OCI-M1 (cell line): Measurements from ENCODE around the gene ZDHHC14.
A peak's percentile ranks its signal among the peaks of the same experiment; 100 is the strongest.

Experiments
- DNase-seq: peaks from one replicate; lab custom pipeline; 2025; lab: John Stamatoyannopoulos, UW

ZDHHC14 gene

DNA sequence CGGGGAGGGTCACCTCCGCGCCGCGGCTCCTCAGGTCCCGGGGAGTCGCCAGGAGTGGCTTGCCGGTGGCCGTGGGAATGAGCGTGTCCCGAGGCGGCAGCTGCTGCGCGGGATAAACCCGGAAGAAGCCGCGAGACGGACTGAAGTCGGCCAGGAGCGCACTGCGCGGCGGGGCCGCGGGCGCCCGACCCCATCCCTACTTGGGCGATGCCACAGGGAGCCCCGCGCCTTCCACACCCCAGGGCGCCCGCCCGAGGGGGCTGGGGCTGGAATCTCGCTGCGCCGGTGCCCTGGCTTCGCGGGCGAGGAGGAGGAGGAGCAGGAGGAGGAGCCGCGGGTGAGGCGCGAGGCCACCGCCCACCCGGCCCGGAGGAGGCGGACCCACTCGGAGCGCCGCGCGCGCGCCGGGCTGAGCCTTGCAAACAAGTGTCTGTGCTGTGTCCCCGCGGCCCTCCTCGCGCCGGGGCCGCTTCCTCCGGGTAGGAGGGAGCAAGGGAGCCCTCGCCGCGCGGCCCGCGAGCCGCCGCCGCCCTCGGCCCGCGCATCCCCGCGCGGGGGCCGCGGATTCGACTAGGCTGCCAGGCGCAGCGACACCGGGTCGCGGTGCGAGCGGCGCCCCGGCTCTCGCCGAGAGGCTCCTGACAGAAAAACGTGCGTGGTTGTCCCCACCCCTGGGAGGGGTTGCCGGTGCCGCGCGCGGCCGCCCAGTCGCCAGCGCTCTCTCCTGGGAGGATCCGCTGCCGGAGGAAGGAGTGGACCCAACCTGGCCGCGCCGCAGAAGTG is at the start of gene ZDHHC14:
TSS of gene ZDHHC14 (plus strand) at position 412 of the 783 bp plus-strand sequence.
- peak; percentile 88 for DNase-seq

DNA sequence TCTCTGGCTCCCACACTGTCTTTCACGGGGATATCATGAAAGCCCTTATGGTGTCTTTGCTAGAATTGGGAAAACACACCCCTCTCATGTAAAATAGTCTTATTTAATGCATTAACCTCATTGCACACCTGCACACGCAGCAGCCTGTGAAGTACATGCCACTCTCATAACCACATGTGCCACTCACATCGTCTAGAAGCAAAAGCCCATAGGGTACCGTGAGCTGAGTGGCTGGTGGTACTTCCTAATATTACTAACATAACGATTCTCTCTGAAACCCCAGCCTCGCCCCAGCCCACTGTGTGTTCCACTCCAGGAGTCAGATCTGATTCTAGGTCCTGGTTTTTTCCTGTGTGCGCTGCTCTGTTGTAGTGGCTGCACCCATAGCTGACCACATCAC is 48.2 kb upstream of the ZDHHC14 start:
- DNase-seq, result no peak

DNA sequence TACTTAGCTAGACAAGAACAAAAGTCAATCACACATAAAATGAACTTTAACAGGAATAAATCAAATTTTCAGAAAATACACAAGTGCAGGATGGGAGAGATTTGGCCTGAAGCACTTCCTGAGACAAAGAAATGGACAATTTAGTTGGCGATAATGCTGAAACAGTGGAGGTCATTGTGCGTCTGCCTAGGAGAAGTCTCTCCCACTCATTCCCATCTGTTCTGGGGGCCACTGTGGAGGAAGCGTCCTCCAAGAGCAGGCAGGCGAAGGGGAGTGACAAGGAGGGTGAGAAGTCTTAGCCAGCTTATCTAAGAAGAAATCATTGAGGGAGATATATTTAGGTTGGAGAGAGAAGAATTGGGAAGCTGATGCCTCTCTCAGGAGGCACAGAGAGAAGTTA is 47.5 kb upstream of the ZDHHC14 start:
- no peak for DNase-seq

DNA sequence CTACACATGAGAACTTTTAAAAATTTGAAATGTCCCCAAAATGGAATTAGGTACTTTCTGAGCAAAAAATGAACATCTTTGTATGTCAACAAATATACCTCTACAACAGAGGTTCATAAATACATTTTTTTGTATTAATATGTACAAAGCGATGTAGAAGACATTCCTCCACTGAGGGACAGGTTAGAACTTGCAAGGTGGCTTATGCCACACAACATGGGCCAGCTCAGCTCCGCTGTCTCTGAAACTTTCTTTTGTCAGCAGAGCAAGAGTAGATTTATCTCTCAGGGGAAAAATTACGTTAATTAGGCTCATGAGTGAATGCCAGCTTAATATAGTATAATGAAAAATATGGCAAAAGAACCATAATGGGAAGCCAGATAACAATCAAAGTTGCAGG is 47.0 kb upstream of the ZDHHC14 start:
- no peak for DNase-seq

DNA sequence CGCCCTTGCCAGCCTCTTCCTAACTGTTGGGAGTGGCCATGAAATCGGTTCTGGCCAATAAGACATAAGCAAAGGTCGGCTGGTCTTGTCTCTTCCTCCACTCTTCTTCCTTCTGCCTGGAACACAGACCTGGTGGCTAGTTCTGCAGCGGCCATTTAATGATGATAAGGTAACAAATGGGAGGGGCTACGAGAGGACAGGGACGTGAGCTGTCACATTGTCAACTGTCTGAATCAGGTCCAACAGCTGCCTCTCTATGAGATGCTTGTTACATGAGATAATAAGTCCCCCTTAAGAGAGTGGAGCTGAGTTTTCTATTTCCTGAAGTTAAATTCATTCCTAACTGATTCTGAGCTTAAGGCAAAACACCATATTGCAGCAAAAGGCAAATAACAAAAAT is 45.2 kb upstream of the ZDHHC14 start:
- peak; percentile 61 for DNase-seq

DNA sequence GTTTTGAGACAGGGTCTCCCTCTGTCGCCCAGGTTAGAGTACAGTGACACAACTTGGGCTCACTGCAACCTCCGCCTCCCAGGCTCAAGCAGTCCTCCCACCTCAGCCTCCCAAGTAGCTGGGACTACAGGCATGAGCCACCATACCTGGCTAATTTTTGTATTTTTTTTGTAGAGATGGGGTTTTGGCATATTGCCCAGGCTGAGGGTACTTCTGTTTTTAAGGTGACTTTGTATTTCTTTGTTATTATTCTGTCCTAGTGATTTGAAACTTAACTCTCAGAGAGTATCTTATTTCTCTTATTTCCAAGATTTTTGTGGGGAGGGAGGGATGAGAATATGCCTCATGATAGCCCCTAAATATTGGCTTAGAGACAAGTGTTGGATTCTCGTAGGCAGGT is 43.7 kb upstream of the ZDHHC14 start:
- DNase-seq, result peak; percentile 12

DNA sequence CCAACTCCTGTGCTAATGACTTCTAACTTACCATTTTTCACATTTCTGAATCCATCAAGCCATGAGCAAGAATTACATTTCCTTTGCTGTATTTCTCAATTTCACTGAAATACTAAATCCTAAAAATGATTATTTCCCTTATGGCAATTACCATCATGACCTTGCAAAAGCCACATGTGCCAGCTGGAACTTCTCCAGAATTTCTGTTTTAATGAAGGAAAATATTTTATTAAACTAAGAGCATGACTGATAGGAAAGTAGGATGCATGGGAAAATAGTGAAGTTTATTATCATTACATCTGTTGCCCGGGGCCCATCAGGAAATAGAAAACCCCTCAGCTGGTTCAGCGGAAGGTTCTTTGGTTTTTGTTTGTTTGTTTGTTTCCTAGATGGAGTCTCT is 43.2 kb upstream of the ZDHHC14 start:
- DNase-seq, result no peak

DNA sequence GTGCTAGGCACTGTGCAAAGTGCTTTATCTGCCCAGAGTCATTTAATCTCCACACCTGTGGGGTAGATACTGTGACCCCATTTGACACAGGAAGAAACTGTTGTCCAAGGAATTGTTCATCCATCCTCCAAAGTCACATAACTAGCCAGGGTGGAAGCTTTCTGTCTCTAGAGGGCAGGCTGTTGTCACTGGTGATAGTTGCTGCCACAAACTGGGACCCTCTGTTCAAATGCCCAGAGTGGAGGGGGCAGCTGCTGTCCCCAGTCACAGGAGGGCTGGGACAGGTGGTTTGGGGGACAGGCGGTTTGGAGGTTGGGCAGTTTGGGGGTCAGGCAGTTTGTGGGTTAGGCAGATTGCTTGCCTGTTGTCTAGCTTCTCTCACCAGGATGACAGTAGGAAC is 41.6 kb upstream of the ZDHHC14 start:
- DNase-seq, result peak; percentile 9

DNA sequence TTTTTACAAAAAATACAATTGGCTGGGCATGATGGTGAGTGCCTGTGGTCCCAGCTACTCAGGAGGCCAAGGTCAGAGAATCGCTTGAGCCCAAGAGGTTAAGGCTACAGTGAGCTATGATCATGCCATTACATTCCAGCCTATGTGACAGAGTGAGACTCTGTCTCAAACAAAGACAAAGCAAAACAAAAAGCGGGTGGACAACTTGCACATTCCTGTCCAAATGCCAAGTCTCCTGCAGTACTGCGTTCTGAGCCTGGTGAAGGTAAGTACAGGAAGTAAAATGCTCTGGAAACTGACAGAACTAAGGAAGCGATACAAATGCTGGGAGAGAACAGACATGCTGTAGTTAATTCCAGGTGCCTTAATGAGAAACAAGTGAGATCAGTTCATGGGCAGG is 37.3 kb upstream of the ZDHHC14 start:
- DNase-seq, result no peak

DNA sequence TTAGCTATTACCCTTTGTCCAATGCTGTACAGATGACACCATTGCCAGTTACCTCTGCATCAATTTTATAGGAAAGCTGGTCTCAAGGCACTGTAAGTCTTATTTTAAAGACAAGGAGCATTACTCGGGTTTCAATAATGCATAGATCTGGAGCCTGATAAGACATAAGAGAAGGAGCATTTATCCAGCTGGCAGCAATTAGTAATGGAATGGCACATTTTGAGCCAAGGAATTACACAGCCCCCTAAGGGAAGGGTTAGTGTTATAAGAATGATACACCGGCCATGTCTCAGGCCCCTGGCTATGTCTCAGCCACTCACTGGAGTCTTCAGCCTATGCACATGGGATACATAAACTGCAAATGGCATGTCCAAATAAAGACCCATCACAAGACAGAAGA is 34.6 kb upstream of the ZDHHC14 start:
- DNase-seq, result no peak

DNA sequence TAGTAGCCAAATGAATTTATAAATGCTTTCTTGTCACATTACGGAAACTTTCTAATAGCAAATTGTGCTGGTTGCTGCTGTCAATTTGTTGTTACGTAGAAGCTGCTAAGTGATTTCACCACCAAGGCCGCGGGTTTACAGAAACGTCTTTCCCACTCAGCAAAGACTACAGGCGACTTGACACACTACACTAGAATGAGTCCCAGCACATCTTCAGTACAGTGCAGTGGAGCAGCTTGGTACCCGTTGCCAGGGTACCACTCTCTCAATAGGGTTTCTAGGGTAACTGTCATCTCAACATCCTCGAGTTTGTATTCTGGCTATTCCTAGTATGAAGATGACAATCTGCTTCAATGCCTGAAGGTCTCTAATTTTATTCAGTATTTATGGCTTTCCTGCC is 22.7 kb upstream of the ZDHHC14 start:
- DNase-seq, result no peak

DNA sequence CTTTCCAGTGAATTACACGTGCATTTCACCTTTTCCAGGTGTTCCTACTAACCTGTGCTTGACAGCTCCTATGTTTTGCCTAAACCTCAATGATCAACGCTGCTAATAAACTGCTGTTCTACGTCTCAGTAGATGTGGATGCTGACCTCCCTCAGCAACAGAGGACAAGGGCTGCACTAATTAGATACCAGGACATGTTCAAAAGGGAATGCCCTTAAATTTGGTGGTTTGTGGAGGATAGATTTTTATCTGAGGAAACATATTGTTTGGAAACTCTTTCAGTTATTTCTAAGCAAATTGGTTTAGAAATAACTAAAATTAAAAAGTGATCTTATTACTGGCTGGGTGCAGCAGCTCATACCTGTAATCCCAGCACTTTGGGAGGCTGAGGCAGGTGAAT is 19.1 kb upstream of the ZDHHC14 start:
- DNase-seq, result no peak

DNA sequence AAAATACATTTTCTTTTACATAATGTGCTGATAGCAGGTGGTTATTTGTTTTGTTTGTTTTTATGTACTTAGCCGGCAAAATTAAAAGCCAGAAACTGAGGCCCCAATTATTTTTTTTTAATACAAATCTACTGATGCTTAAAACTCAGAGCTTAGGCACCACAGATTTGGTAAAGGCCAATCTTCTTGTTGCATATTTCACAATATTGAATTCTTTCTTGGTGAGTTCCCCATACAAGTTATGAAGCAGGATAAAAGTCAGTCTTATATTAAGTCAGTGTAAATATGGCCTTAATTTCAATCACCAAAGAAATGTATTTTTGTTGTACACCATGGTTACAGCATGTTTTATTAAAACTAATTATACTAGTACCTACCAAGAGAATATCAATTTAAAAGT is 16.3 kb upstream of the ZDHHC14 start:
- no peak for DNase-seq

DNA sequence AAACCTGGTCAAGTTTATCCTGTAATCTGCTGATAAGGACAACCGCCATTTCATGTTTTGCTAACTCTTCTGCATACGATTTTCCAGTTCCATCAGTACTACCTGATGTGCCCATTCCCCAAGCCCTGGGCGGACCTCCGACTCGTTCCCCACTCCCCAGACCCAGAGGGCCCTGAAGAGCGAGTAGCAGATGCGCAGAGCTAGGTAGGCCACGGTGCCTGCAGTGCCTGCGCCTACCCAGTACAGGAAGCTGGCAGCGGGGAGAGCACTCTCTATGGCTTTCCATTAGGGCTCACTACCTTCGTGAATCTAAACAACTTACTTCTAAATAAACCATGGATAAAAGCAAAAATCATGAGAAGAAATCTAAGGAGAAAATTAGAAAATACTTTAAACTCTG is 14.3 kb upstream of the ZDHHC14 start:
- no peak for DNase-seq

DNA sequence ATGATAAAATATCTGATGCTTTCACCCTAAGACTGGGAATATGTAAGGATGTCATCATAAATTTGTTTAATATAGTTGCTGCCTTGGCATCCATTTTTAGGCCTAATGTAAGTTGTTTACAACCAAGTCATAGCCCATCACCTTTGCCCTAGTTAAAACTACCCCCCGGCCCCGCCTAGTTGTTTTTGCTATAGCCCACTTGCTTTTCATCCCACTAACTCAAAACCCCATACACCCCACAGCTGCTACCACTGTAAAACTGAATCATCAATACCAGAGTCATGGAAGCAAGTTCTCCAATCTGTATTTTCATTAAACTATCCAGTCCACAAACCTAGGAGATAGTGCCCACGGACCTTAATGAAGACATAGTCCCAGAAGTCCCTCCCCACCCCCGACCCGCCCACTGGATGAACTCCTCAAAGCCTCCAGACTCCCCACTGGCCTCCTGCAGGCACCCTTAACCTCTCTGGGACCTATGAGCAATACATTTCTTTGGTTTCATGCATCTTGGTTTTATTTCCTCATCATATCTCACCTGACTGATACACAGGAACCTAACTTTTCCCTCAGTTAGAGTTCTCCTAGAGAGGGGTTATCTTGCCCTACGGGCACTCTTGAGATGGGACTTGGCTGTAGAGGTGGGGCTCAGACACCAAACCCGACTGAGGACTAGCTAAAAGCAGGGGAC is 12.5 kb upstream of the ZDHHC14 start:
- DNase-seq, result no peak

DNA sequence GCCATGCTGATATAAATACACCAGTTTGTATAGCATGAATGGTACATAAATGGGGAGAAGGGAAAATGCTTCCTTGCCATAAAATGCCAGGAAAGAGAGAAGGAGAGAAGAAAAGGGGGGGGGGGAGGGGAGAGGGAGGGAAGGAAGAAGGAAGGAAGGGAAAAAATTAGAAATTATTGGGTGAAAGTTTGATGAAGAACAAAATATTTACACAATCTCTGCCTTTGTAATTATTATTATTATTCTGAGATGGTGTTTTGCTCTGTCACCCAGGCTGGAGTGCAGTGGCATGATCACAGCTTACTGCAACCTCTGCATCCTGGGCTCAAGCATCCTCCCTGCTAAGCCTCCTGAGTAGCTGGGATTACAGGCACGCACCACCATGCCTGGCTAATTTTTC is 10.2 kb upstream of the ZDHHC14 start:
- no peak for DNase-seq

DNA sequence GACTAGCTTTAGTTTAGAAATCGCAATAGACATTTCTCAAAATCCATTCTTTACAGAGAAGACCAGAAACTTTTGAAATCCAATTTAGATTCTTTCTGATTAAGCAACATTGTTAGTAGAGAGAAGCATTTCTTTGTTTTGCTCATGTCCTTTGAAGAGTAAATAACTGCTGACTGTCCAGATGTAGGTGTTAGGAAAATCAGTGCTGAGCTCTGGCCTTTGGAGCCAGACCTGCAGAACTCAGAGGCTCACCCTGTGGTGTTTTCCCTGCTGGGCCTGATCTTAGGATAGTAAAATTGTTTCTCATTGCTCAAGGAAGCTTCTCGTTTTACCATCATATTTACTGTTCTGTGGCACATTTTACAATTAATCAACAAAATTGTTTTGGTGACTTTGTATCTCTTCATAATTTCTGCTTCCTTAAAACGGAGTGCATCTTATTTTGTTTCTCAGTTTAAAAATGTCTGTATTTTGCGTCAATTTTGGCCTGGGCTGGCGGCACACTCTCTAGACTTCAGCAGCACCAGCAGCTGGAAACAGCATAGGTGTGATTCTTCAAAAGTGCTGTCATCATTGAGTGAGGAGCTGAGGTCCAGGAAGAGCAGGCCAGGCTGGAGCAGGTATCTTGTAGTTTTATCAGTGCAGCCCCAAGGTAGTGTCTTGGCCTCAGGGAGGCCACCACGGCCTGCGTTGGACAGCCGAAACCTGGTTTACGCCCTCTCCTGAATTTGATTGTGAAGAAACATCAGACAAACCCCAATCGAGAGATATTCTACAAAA is 8.3 kb upstream of the ZDHHC14 start:
- no peak for DNase-seq

DNA sequence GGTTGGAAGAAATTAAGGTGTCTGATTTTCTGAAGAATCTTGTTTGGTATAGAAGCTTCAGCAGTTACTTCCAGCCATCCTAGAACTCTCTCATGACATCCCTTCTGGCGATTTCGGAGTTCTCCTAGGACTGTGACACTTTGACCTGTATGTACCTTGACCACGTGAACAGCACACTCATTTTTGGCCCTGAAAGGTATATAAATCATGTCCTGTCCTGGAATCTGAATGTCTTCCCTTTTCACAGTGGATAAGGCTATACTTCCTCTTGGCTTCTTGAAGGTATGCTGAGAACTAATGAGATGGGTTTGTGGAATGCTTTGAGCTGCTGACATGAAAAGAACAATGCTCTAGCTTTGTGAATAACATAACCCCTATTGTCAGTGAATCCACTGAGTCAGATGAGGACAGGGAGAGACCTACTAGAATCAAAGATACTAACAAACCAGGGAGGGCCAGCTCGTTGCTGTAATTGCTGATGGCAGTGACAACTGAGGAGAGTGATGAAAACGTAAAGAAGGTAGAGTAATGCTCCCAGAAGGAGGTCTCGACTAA is 6.0 kb upstream of the ZDHHC14 start:
- DNase-seq, result no peak

DNA sequence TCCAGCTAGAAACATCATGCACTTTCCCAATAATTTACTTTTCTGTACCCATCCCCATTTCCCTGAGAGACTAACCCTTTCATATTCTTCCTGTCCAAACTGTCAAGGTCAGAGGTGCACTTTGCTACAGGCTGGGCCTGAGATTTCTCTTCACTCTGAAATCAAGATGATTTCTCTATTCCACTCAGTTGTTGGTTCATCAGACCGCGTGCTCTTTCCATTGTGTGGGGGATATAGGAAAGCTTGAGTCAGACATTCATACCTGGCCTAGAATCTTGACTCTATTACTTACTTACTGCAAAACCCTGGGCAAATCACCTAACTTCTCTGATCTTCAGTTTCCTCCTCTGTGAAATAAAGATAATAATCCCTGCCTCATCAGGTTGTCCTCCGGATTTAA is 4.7 kb upstream of the ZDHHC14 start:
- no peak for DNase-seq

DNA sequence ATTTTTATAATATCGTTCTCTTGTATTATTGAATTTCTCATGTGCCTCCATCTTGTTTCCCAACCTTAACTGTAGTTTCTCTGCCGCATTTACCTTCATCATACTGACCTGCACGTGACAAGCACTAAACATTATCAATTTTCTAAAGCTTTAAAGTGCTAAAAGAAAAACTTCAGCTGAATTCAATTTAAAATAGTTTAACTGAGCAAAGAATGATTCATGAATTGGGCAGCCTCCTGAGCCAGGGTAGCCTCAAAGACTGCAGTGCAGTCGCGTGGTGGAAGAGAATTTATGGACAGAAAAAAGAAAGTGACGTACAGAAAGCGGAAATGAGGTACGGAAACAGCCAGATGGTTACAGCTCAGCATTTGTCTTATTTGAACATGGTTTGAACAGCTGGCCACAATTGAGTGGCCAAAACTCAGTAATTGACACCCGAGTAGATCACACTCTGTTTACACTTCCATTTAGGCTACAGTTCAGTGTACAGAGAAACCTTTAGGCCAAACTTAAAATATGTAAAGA is 4.2 kb upstream of the ZDHHC14 start:
- DNase-seq, result no peak

DNA sequence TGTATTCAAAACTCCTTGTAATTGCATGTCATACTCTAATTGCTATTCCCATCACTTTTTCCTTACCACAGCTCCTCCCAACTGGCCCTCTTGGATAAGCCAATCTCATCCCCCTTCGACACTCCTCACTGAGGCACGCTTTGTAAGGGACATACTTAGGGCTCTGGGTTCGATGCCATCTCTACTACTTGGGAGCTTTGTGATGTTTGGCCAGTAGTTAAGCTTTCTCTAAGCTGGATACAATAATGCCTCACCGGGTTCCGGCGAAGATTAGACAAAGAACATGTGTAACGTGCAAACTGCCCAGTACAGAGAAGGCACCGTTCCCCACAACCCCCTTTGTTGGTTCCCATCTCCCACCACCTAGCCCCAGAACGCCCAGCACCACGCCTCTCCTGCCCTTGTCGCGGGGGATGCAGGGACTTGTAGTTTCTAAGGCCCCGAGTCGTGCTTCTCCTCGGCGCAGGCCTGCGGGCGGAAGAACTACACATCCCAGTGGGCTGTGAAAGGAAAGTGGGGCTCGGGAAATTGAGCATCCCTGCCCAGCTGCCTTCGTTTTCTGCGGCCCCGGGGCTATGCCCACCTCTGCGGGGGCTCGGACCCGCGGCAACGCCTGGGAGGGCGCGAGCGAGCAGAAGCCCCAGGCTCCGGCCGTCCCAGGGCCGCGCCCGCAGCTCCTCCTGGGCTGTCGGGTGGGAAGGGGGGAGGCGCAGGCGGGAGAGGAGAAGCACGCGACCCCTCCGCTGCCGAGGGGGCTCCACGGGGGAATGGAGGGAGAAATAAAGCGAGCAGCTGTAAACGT is 1.1 kb upstream of the ZDHHC14 start:
- DNase-seq, result peak; percentile 96

DNA sequence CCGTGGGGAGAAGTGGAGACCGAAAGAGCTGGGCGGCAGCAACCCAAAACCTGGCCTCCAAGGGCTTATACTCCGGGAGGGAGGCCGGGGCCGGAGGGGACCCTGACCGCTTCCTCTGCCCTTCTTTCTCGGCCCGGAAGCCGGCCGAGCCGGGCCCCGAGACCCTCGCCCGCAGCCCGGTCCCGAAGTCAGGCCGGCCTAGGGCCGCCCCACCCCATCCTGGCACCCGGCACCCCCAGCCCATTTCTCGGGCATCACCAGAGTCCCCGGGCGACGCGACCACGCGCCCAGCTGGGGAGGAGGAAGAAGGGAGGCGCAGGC is 572 bp upstream of the ZDHHC14 start:
- peak; percentile 77 for DNase-seq
